Activated CD4-positive, alpha-beta memory T cell treated with anti-CD3 and anti-CD28 coated beads for 36 hours (primary cell): ENCODE results near the gene PPP4R1. TPM values are rescaled to one million over a fixed set of nuclear protein-coding genes. Genes with fewer than 3 reads are reported as not detected.

ENCODE experiments used
- CTCF ChIA-PET: fragments of 350-600 bp; sonication (Branson Sonifier 250); formaldehyde crosslinking; loops from one replicate; lab custom pipeline; 2021; ENCODE audit warnings: antibody characterized with exemption, inconsistent platforms; lab: Charles Lee
- POLR2A ChIA-PET: fragments of 350-600 bp; sonication (Branson Sonifier 250); formaldehyde crosslinking; loops from one replicate; lab custom pipeline; 2021; ENCODE audit warnings: antibody characterized with exemption; lab: Charles Lee
- DNase-seq: peaks from one replicate; pipeline ENCODE4 v3.0.0-alpha.2; 2020
- H3K27ac Mint-ChIP-seq: one replicate; pipeline ENCODE4 v1.8.0; 2021; ENCODE audit warnings: mixed read lengths
- H3K27me3 Mint-ChIP-seq: one replicate; pipeline ENCODE4 v1.8.0; 2021; ENCODE audit warnings: mixed read lengths
- H3K36me3 Mint-ChIP-seq: one replicate; pipeline ENCODE4 v1.8.0; 2021; ENCODE audit warnings: mixed read lengths
- H3K4me1 Mint-ChIP-seq: one replicate; pipeline ENCODE4 v1.8.0; 2021; ENCODE audit warnings: low read depth, mixed read lengths
- H3K4me3 Mint-ChIP-seq: one replicate; pipeline ENCODE4 v1.8.0; 2021; ENCODE audit warnings: mild to moderate bottlenecking, mixed read lengths
- H3K9me3 Mint-ChIP-seq: one replicate; pipeline ENCODE4 v1.8.0; 2021; ENCODE audit warnings: mixed read lengths
- intact Hi-C: fragments of 100-400 bp; cut with micrococcal nuclease; formaldehyde crosslinking; loops from one replicate; pipeline ENCODE4 v1.15.1; 2023
- total RNA-seq, 2 experiments: library from RNA; stranded (reverse); gene quantifications; one replicate each; pipeline ENCODE4 v1.2.3, GENCODE V29; 2021

Gene PPP4R1
- total RNA-seq, 2 experiments from 2014 or later, result 39.3 to 44.5 TPM

DNA sequence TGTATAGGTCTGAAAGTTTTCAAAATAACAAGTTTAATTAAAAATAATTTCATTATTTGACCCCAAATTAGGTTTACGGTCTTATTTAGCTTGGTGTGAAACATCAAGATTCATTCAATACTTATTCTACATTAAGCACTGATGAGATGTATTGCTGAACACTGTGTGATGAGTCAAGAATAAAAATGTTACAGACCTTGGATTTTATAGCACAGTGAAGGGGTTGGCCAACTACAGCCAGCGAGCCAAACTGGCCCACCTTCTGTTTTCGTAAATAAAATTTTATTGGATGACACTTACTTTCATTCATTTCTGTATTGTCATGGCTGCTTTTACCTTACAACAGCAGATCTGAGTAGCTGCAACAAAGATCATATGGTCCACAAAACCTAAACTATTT lies 8.3 kb downstream of the PPP4R1 start:
- DNase-seq, result no peak
- peaks cover 35% of the 10 kb centered on the region for H3K4me1 Mint-ChIP-seq
- POLR2A ChIA-PET, result no interaction called here
- intact Hi-C loops, result no loop called here
- H3K27ac Mint-ChIP-seq, result no peak overlapping the region
- CTCF ChIA-PET, result no interaction called here
- H3K36me3 Mint-ChIP-seq, result peaks cover 18% of the 10 kb centered on the region
- no peak overlapping the region for H3K4me3 Mint-ChIP-seq
- peaks cover 4% of the 10 kb centered on the region for H3K9me3 Mint-ChIP-seq
- H3K27me3 Mint-ChIP-seq, result no peaks in the 10 kb centered on the region

DNA sequence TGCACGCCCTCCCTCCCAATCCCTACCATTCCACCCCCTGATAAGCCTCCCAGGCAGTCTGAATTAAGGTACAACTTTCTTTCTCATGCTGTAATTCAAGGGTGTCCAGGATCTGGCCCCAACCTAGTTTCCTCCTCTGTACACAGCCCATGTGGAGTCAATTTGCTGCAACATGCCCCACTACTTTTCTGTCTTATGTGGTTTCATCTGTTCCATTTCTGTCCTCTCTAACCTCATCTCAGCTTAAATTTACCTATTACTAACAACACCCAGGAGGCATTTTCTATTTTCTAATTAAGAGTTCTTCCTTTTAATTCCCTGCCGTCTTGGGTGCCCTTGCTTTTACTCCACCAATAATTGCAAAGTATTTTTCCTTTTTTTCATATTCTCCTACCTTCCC lies 10.0 kb downstream of the PPP4R1 start:
- Mint-ChIP-seq H3K27ac (no peak overlapping the region), H3K36me3 (peaks cover 24% of the 10 kb centered on the region), H3K27me3 (no peaks in the 10 kb centered on the region), H3K9me3 (peaks cover 17% of the 10 kb centered on the region), H3K4me3 (no peak overlapping the region), H3K4me1 (peaks cover 29% of the 10 kb centered on the region)
- CTCF ChIA-PET, result no interaction called here
- POLR2A ChIA-PET, result no interaction called here
- intact Hi-C loops, result no loop called here
- DNase-seq, result no peak

DNA sequence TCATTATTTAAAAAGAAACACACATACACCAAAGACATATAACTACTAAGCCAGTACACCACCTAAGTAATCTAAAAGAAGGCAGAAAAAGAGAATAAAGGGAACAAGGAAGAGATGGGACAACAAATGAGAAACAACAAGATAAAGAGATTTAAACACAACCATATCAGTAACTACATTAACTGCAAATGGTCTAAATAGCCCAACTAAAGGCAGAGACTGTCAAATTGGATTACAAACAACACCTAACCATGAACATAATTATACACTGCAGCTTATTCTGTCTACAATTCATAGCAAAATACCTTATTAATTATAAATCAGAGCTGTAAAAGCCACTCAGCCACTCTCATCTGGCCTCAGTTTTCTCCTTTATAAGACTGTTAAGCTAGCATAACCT lies 15.0 kb downstream of the PPP4R1 start:
- no peak overlapping the region for H3K4me3 Mint-ChIP-seq

DNA sequence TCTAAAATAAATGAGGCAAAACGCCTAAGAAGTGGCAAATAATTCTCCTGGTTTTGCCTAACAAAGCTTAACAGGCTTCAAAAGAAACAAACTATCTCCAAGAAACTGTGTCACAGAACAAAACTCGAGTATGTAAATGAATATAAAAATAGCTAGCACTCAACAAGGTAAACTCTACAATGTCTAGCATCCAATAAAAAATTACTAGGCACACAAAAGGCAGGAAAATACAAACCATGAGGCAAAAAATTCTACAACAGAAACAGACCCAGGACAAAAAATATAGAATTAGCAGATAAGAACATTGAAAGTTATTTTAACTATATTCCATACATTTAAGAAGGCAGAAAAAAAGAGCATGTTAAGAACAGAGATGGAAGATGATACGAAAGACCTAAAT lies 16.8 kb downstream of the PPP4R1 start:
- DNase-seq, result no peak
- Mint-ChIP-seq H3K4me1 (peaks cover 28% of the 10 kb centered on the region), H3K27me3 (no peaks in the 10 kb centered on the region), H3K36me3 (peaks cover 40% of the 10 kb centered on the region), H3K4me3 (no peak overlapping the region), H3K27ac (no peak overlapping the region), H3K9me3 (peaks cover 31% of the 10 kb centered on the region)
- POLR2A ChIA-PET, result interaction anchor here (1.2 kb wide), 1 partner anchor 18 kb away, joined by 3 read pairs; no protein-coding TSS in a partner anchor
- CTCF ChIA-PET, result interaction anchor here (1.2 kb wide), 1 partner anchor 15 kb away, joined by 3 read pairs; no protein-coding TSS in a partner anchor
- intact Hi-C loops, result loop anchor here (2.0 kb wide), 1 partner anchor 15 kb away; no protein-coding TSS in a partner anchor

More for the DNA sequence above, 15.0 kb downstream of the PPP4R1 start:
- no peak for DNase-seq
- Mint-ChIP-seq H3K4me1 (peaks cover 31% of the 10 kb centered on the region), H3K9me3 (peaks cover 31% of the 10 kb centered on the region), H3K27me3 (no peaks in the 10 kb centered on the region), H3K36me3 (peaks cover 36% of the 10 kb centered on the region), H3K27ac (no peak overlapping the region)
- POLR2A ChIA-PET, result no interaction called here
- CTCF ChIA-PET, result no interaction called here
- intact Hi-C loops, result no loop called here

DNA sequence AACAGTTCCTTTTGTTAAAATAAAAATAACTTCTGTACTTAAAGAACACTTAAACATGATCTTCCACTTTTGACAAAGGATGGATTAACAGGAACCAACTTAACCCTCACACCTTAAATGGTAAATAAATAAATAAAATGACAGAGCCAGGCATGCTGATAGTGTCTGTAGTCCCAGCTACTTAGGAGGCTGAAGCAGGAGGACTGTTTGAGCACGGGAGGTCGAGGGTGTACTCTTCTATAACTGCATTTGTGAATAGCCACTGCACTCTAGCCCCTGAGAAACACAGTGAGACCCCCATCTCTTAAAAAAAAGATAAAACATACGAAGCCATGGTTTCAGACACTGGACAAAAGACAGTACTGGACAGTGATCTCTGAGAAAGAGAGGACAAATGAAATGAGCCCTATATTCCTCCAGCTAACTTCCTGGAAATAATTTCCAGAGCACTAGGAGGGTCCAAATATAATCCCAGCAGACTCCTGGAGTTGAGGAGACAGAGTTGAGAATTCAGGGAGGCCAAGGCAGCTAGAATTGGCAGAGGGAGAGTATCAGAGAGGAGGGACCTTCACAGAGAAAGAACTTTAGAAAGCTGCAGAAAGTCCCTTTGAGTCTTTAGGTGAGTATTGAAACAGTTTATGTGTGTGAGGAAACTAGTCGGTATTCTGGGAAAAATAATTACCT lies 17.4 kb downstream of the PPP4R1 start:
- ChIA-PET POLR2A (interaction anchor here (1.2 kb wide), 1 partner anchor 18 kb away, joined by 3 read pairs; no protein-coding TSS in a partner anchor), CTCF (interaction anchor here (0.6 to 1.2 kb wide), 2 partner anchors 16 to 256 kb away, joined by 3 to 4 read pairs; no protein-coding TSS in a partner anchor)
- DNase-seq, result no peak
- Mint-ChIP-seq H3K4me3 (no peak overlapping the region), H3K9me3 (peaks cover 31% of the 10 kb centered on the region), H3K36me3 (peaks cover 42% of the 10 kb centered on the region), H3K4me1 (peaks cover 27% of the 10 kb centered on the region), H3K27me3 (no peaks in the 10 kb centered on the region), H3K27ac (peak overlapping the region; percentile 21)
- intact Hi-C loops, result loop anchor here (2.0 kb wide), 1 partner anchor 16 kb away; no protein-coding TSS in a partner anchor

DNA sequence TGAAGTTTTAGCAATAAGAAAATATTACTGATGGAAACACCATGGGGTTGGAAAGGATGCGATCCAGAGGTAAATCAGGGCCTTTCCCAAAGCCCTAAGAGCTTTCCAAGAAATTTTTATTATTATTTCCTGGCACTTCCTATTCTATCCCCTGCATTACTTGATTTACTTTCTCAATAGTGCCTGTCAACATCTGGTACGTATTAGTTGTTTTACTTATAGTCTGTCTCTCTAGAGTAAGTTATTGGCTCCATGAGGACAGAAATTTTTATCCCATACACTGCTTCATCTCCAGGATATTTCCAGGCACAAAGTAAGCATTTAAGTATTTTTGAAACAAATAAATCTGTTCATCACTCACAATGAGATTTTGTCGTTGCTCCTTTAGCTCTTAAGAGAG lies 18.1 kb downstream of the PPP4R1 start:
- intact Hi-C loops, result loop anchor here (2.0 kb wide), 1 partner anchor 17 kb away; no protein-coding TSS in a partner anchor
- CTCF ChIA-PET, result interaction anchor here (0.6 kb wide), 1 partner anchor 255 kb away, joined by 4 read pairs; no protein-coding TSS in a partner anchor

DNA sequence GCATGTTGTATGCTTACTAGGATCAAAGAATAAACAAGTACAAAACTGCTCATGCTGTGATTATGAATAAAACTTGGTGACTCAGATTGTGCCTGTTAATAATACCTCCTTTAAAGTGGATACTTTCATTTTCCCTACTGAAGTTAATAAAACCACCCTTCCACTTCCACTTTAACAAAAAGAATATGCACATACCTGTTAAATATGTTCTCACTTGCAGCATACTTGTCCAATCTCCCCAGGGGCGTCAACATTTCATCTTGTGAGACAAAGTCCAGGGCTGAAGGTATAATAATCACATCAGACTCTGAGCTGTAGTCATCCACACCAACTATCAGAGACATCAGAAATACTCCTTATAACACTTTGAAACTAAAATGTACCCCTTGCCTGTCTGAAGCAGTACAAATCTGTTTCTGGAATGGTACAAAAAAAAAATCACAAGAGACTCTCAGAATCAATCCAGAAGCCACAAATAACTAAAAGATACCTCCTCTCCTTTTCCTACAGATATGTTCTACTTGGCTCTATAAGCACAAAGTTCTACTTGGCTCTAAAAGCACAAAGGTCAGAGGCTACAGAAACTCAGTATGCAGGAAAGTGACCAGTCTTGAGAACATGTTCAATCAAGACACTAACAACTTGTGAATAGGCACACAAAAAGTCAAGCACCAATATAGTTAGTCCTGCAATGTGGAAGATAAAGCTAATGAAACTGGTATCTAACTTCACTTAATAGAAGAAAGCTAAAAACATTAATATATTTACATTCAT lies 19.3 kb downstream of the PPP4R1 start:
- H3K4me3 Mint-ChIP-seq, result no peak overlapping the region
- H3K4me1 Mint-ChIP-seq, result peaks cover 27% of the 10 kb centered on the region
- no peak overlapping the region for H3K27ac Mint-ChIP-seq
- CTCF ChIA-PET, result no interaction called here
- intact Hi-C loops, result no loop called here
- H3K36me3 Mint-ChIP-seq, result peaks cover 36% of the 10 kb centered on the region
- POLR2A ChIA-PET, result no interaction called here
- peaks cover 19% of the 10 kb centered on the region for H3K9me3 Mint-ChIP-seq
- no peaks in the 10 kb centered on the region for H3K27me3 Mint-ChIP-seq
- no peak for DNase-seq

More for the DNA sequence above, 18.1 kb downstream of the PPP4R1 start:
- Mint-ChIP-seq H3K36me3 (peaks cover 38% of the 10 kb centered on the region), H3K4me3 (no peak overlapping the region), H3K4me1 (peaks cover 27% of the 10 kb centered on the region), H3K27me3 (no peaks in the 10 kb centered on the region), H3K27ac (peak overlapping the region; percentile 21), H3K9me3 (peaks cover 28% of the 10 kb centered on the region)
- no peak for DNase-seq
- POLR2A ChIA-PET, result no interaction called here

DNA sequence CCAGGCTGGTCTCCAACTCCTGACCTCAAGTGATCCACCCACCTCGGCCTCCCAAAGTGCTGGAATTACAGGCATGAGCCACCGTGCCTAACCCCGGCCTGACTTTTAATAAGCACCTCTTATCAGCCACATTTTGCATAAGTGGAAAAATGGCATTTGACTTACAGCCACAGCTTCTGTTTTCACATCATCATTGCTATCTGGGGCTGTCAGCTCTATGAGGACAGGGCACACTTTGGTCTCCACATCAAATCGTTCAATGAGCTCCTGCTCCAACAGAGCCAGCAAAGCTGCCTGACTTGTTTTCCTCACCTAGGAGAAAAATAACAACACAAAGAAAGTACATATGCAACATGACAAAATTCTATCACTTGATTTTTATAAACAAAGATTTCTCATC lies 26.4 kb downstream of the PPP4R1 start:
- H3K4me1 Mint-ChIP-seq, result no peaks in the 10 kb centered on the region
- no peak overlapping the region for H3K27ac Mint-ChIP-seq
- CTCF ChIA-PET, result no interaction called here
- DNase-seq, result no peak
- POLR2A ChIA-PET, result no interaction called here
- intact Hi-C loops, result no loop called here
- peaks cover 46% of the 10 kb centered on the region for H3K36me3 Mint-ChIP-seq
- H3K9me3 Mint-ChIP-seq, result no peaks in the 10 kb centered on the region
- H3K4me3 Mint-ChIP-seq, result no peak overlapping the region
- H3K27me3 Mint-ChIP-seq, result no peaks in the 10 kb centered on the region

DNA sequence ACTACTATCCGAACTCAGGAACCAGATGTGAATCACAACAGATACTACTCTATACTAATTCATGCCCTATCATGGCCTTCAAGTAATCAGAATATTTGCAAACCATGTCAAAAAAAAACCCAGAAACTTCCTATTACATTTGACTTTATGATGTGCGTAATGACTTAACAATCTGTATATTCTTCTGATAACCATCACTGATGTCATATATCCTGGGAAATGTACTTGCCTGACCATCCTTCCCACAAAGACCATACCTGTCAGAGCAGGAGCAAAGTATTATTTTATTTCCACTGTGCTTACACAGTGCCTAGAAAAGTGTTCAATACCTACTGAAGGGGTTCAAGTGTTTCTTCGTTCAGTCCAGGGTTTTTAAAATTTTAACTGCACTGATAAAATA lies 27.5 kb downstream of the PPP4R1 start:
- H3K36me3 Mint-ChIP-seq, result peaks cover 50% of the 10 kb centered on the region

DNA sequence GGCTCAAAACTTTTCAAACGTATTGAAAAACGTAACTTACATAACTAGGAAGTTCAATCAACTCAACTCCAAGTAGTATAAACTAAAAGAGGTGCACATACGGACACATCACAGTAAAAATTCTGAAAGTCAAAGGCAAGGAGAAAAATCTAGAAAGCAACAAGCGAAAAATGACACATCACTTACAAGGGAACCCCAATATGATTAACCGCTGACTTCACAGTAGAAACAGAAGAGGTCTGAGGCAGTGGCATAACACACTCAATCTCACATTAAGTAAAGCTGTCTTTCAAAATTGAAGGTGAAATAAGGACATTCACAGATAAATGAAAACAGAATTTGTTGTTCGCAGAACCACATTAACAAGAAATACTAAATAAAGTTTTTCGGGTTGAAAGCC lies 32.7 kb downstream of the PPP4R1 start:
- DNase-seq, result no peak
- CTCF ChIA-PET, result no interaction called here
- H3K27ac Mint-ChIP-seq, result no peak overlapping the region

More for the DNA sequence above, 27.5 kb downstream of the PPP4R1 start:
- no peak for DNase-seq
- no peaks in the 10 kb centered on the region for H3K27me3 Mint-ChIP-seq
- H3K4me1 Mint-ChIP-seq, result no peaks in the 10 kb centered on the region
- ChIA-PET POLR2A (no interaction called here), CTCF (no interaction called here)
- no peak overlapping the region for H3K4me3 Mint-ChIP-seq
- intact Hi-C loops, result no loop called here
- H3K9me3 Mint-ChIP-seq, result no peaks in the 10 kb centered on the region
- H3K27ac Mint-ChIP-seq, result no peak overlapping the region

DNA sequence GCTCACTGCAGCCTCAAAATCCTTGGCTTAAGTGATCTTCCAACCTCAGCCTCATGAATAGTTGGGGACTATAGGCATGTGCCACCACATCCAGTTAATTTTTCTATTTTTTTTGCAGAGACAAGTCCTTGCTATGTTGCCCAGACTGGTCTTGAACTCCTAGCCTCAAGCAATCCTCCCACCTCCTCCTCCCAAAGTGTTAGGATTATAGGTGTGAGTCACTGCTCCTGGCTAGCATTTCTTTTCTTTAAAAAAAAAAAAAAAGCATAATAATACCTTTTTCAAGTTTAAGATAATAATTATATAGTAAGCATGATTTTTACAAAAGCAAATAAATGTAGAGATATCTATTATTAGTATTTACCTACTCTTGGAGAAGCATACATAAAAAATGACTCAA lies 36.1 kb downstream of the PPP4R1 start:
- Mint-ChIP-seq H3K4me3 (no peak overlapping the region), H3K36me3 (peaks cover 36% of the 10 kb centered on the region), H3K27ac (no peak overlapping the region), H3K27me3 (no peaks in the 10 kb centered on the region), H3K9me3 (no peaks in the 10 kb centered on the region), H3K4me1 (no peaks in the 10 kb centered on the region)
- ChIA-PET CTCF (no interaction called here), POLR2A (no interaction called here)
- DNase-seq, result no peak
- intact Hi-C loops, result no loop called here

More for the DNA sequence above, 32.7 kb downstream of the PPP4R1 start:
- intact Hi-C loops, result no loop called here
- Mint-ChIP-seq H3K4me3 (no peak overlapping the region), H3K36me3 (peaks cover 56% of the 10 kb centered on the region), H3K9me3 (no peaks in the 10 kb centered on the region), H3K4me1 (no peaks in the 10 kb centered on the region), H3K27me3 (no peaks in the 10 kb centered on the region)
- POLR2A ChIA-PET, result no interaction called here

DNA sequence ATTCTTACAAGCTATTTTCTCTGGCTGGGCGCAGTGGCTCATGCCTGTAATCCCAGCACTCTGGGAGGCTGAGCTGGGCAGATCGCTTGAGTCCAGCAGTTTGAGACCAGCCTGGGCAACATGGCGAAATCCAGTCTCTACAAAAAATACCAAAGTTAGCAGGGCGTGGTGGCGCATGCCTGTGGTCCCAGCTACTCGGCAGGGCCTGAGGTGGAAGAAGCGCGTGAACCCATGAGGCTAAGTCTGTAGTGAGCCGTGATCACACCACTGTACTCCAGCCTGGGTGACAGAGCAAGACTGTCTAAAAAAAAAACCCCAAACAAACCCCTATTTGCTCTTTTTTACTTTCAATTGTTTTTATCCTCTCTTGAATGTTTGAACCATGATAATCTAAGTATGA lies 37.0 kb downstream of the PPP4R1 start:
- no peak for DNase-seq
- ChIA-PET POLR2A (no interaction called here), CTCF (interaction anchor here (1.4 kb wide), 1 partner anchor 12 kb away, joined by 5 read pairs; no protein-coding TSS in a partner anchor)
- Mint-ChIP-seq H3K27ac (no peak overlapping the region), H3K27me3 (no peaks in the 10 kb centered on the region), H3K4me3 (no peak overlapping the region), H3K9me3 (no peaks in the 10 kb centered on the region), H3K4me1 (no peaks in the 10 kb centered on the region), H3K36me3 (peaks cover 28% of the 10 kb centered on the region)
- intact Hi-C loops, result no loop called here
